Adrenal gland (tissue), 5 donors: ENCODE measurements around the gene PDXDC1.

ENCODE experiments used
- CTCF ChIP-seq, 6 experiments: fragments of 450-650 bp in 4 of 6; fragments of 200-600 bp in 2 of 6; sonication (generic) in 1 of 6; IDR thresholded peaks; 1 replicate in 5 of 6; 2 replicates in 1 of 6; pipeline versions ENCODE4 v1.5.1 to v1.8.0; 2016 to 2021; ENCODE audit warnings: antibody characterized with exemption in 6 of 6, mild to moderate bottlenecking in 2 of 6, moderate library complexity in 1 of 6
- POLR2A ChIP-seq, 2 donors: fragments of 450-650 bp; IDR thresholded peaks; one replicate each; pipeline ENCODE4 v1.6.1; 2017; ENCODE audit warnings: antibody characterized with exemption in 2 of 2, mild to moderate bottlenecking in 2 of 2, moderate library complexity in 1 of 2
- donor health status: DM: no; HTN: no; CAD: no.

- TF ChIP-seq CTCF (IDR thresholded peaks at IDR 0.05): no peak
- no peak for TF ChIP-seq POLR2A (IDR thresholded peaks at IDR 0.05)
These were observed 63.9 kb downstream of the PDXDC1 start for GRCh38 chr16:15038689-15039088.
